T-helper 2 cell treated with Interferon-gamma antibody and Interleukin-4, amounts not matched to agents 100 ng/mL and 5 ng/mL, for 36 hours (primary cell): ENCODE results near the gene CHD2. TPM values are rescaled to one million over a fixed set of nuclear protein-coding genes. Genes with fewer than 3 reads are reported as not detected.

Experiments
- total RNA-seq: library from RNA; stranded (reverse); gene quantifications from 2 replicates; pipeline ENCODE4 v1.2.3, GENCODE V29; 2022

The CHD2 gene
- total RNA-seq, 1 donor from 2014 or later = 130 TPM

Other genes starting within 250 kb of the CHD2 start
- gene FAM174B, start 244.5 kb upstream of the CHD2 start, total RNA-seq = 2.7 and 4.3 TPM in 2 replicates
- not detected in 2 replicates for gene RGMA, start 188.9 kb downstream of the CHD2 start, total RNA-seq